Cardiac septum (tissue), 1 donor: ENCODE results near the gene ALDH1L1. TPM values are rescaled to one million over a fixed set of nuclear protein-coding genes. Genes with fewer than 3 reads are reported as not detected.
A peak's percentile ranks its signal among the peaks of the same experiment; 100 is the strongest.

Experiments
- DNase-seq: peaks from one replicate; pipeline ENCODE4 v3.0.0-alpha.2; 2020; ENCODE audit warnings: low spot score
- intact Hi-C: fragments of 100-400 bp; cut with DNase I; formaldehyde crosslinking; loops from one replicate; pipeline ENCODE4 v1.14.0; 2022
- total RNA-seq: library from RNA; stranded (reverse); fragmentation: NEBNext Ultra II Directional; extraction: Animal tissue kit (Norgen Biotek cat#: 25700); gene quantifications from one replicate; pipeline ENCODE4 v1.2.1, GENCODE V29; 2021
- donor health status: DM: no; HTN: no; CAD: no.

The ALDH1L1 gene
- total RNA-seq, 1 donor from 2014 or later = 26.8 TPM

GRCh38 chr3:126157083-126157768 is 23.2 kb downstream of the ALDH1L1 start:
- intact Hi-C loops = no loop called here
- DNase-seq = no peak

DNA sequence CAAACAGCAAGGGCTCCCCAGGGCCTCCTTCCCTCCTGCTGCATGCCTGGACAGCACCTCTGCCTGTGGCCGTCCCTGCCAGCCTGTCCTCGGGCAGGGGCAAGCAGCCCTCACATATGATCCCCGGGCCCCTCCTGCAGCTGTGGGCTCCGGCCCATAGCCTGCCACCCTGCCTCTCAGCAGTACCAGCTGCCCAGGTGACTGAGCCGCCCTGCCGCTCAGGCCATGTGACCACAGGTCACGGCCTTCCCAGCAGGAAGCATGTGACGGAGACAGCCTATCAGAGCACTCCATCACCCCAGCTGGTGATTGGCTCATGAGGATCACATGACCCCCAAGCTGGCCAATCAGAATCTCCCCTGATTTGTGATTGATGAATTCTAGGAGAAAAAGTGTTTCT is 23.9 kb downstream of the ALDH1L1 start:
- no peak for DNase-seq
- intact Hi-C loops = no loop called here

- DNase-seq = no peak
- intact Hi-C loops = no loop called here
Observed at GRCh38 chr3:126155819-126156218, 24.6 kb downstream of the ALDH1L1 start.

- DNase-seq = no peak
- intact Hi-C loops = no loop called here
Observed at GRCh38 chr3:126155280-126155640, 25.1 kb downstream of the ALDH1L1 start.

GRCh38 chr3:126154391-126155279 is 25.8 kb downstream of the ALDH1L1 start:
- intact Hi-C loops = no loop called here
- DNase-seq = no peak

- intact Hi-C loops = no loop called here
- no peak for DNase-seq
Observed at GRCh38 chr3:126153695-126154360, 26.6 kb downstream of the ALDH1L1 start.

- intact Hi-C loops = no loop called here
- no peak for DNase-seq
Observed at GRCh38 chr3:126152901-126153694, 27.3 kb downstream of the ALDH1L1 start.

GRCh38 chr3:126152458-126152857 is 27.9 kb downstream of the ALDH1L1 start:
- intact Hi-C loops = no loop called here
- DNase-seq = no peak

- peak; percentile 59 for DNase-seq
- intact Hi-C loops = no loop called here
Observed at GRCh38 chr3:126151562-126152302, 28.7 kb downstream of the ALDH1L1 start.

DNA sequence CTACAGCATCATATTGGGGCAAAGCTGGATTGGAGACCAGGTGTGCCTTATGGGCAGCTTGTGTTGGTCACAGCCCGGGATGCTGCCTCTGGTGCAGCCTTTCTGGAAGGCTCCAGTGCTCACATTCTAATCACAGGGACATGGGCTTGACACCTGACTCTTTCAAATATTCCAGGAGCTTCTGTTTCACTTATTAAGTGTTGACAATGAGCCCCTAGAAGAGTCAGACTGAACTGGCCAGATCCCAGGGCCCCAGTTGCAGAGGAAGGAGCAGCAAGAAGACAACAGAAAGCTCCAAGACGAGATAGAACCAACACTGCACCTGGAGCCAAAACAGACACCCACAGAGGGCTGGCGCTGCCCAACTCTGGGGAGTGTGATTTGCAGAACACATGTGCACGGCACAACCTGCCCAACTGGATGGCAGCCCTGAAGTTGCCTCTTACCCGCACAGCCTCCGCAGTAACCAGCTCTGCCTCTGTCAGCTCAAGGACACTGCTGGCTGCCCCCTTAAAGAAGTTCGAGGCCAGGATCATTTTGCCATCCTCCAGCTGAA is 30.3 kb downstream of the ALDH1L1 start:
- intact Hi-C loops = no loop called here
- DNase-seq = no peak

GRCh38 chr3:126149256-126149902 is 31.0 kb downstream of the ALDH1L1 start:
- DNase-seq = peak; percentile 54
- intact Hi-C loops = no loop called here

- intact Hi-C loops = no loop called here
- DNase-seq = peak; percentile 68
Observed at GRCh38 chr3:126147932-126148683, 32.3 kb downstream of the ALDH1L1 start.

GRCh38 chr3:126147147-126147931 is 33.0 kb downstream of the ALDH1L1 start:
- intact Hi-C loops = no loop called here
- DNase-seq = peak; percentile 51

DNA sequence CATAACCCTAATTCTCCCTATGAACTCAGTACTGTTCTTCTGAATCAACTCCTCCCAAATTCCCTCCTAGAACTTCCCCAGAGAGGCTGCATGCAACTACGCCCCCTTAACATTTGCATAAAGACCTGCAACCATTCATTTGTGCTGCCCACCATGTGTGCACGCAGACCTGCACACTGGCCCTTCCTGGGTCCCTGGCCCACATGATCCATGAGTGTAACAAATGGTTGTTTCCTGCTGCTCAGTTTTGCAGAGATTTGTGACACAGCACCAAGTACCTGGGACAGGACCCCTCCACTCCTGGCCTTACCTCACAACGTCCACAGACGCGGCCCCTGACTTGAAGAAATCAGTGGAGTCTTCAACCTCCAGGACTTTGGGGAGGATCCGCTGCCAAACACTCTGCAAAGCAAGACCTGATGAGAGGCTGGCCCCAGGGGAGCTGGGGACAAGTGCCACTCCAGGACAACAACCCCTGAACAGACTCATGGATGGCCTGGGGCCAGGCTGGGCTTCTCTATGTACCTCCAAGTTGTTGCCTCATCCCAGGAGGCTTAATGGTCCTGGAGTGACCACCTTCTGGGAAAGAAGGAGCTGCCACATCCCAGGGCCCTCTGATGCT is 33.8 kb downstream of the ALDH1L1 start:
- intact Hi-C loops = no loop called here
- DNase-seq = peak; percentile 66

GRCh38 chr3:126146034-126146433 is 34.4 kb downstream of the ALDH1L1 start:
- DNase-seq = no peak
- intact Hi-C loops = no loop called here

DNA sequence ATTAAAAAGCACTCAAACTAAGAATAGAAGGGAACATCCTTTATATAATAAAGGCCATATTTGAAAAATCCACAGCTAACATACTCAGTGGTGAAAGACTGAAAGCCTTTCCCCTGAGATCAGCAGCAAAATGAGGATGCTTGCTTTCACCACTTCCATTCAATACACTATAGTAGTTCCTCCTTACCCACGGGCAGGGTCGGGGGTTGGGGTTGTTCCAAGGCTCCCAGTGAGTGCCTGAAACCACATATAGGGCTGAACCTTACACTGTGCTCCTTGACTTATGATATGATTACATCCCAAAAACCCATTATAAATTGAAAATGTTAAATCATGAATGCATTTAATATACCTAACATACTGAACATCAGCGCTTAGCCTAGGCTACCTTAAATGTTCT is 37.7 kb downstream of the ALDH1L1 start:
- no peak for DNase-seq
- intact Hi-C loops = no loop called here
